GM18511 (cell line): ENCODE measurements around the gene PXT1.
"Not testable (repeated sequence)": the region's sequence is repeated elsewhere in the genome, so short reads cannot be mapped to it uniquely, and the experiment has no call there.

Source experiments
- ATAC-seq: cut with Tn5 transposase; IDR thresholded peaks from one replicate; pipeline ENCODE4 v1.9.1; 2021; ENCODE audit warnings: mild to moderate bottlenecking, moderate library complexity; ENCODE audit not compliant: unreplicated experiment

The PXT1 gene

GRCh38 chr6:36444470-36444869 lies 1.8 kb upstream of the PXT1 start:
- no peak for ATAC-seq

DNA sequence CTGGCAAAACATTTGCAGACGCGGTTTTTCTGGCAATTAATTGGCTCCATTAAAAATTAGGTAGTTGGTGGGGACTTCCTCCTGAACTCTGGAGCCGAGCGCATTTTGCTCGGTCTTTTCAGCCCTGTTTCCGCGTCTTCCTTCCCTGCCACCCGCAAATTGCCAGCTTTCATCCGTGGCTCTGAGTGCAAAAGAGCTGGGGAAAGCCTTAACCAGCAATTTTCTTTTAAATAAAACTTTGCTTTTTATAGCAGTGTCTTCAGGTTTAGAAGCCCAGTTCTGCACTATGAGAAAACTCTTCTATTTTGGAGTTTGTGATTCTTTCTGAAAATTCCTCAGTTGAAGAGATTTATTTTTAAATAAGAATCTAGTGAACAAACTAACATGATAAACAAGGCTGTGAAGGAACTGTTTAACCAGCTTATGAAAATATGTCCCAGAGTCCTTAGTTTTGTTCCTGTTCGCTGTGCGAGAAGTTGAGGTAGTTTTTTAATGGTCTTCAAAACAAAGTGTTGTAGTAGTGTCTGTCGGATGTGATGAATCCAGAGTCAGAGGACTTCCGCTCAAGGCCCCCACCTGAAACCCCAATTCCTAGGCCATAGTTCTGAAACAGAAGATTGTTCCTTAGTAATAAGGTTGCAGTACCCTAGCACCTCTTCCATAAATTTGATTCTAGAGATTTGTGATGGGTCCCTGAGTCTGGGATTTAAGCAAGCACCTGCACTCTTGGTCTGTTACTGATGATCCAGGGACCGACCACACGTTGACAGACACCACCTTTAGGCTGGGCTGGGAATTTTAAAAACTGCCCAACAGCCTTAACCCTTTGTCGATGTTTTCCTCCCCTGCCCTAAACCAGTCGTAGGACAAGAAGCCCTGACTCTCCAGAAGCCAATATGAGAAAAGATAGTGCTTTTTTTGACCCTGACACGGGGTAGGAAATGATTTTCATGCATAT lies 1.1 kb upstream of the PXT1 start:
- no peak for ATAC-seq

DNA sequence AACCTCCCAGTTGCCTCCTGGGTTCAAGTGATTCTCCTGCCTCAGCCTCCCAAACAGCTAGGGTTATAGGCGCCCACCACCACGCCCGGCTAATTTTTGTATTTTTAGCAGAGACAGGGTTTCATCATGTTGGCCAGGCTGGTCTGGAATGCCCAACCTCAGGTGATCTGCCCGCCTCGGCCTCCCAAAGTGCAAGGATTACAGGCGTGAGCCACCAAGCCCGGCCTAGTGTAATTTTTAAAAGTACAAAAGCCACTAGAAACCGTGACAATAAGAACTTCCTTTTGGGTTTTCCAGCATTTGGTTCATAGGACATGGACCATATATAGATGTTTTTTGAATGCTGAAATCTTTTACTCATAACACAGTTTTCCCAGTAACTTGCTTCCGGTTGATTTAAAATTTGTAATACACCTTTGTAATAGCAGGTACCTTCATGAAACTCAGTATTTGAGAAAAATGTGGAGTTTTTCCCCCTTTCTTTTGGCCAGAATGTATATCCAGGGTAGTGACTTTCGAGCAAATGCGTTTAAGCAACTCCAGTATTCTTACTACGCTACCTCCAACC lies 467 bp downstream of the PXT1 start:
- ATAC-seq = no peak

GRCh38 chr6:36441307-36441894 lies 1.3 kb downstream of the PXT1 start:
- ATAC-seq = peak; percentile 52

GRCh38 chr6:36436466-36436865 lies 6.2 kb downstream of the PXT1 start:
- no peak for ATAC-seq

DNA sequence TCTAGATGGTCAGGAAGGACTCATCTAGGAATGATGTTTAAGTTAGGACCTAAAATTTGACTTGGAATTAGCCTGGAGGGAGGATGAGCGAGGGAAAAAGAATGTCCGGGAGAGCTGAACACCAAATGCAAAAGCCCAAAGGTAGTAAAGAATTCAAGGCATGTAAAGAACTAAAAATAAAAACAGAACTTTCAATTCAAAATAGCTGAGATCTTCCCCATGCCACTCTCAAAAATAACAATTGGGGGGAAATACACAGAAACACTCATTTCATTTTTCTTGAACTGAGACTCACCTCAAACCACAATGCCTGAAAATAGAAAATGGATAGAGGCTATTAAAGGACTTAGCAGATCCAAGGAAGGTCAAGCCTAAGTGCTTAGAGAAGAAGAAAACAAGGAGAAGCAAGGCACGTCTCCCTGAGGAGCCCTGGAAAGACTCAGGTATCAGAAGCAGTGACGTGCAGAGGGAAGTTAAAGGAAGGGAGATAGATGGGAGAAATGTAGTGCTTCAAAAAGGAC lies 10.4 kb downstream of the PXT1 start:
- ATAC-seq = no peak

DNA sequence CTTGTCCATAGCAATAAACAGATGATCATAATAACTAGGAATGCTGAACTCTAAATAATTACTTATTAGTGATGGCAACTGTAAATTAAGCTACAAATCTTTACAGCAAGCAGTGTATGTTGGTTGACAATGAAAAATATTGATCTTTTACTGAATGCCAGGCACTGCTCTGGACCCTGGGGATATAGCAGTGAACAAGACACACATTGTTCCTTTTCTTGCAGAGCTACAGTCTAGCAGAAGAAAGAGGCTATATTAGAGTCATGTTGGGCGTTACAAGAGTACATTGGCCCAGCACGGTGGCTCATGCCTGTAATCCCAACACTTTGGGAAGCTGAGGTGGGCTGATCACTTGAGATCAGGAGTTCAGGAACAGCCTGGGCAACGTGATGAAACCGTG lies 11.5 kb downstream of the PXT1 start:
- no peak for ATAC-seq

DNA sequence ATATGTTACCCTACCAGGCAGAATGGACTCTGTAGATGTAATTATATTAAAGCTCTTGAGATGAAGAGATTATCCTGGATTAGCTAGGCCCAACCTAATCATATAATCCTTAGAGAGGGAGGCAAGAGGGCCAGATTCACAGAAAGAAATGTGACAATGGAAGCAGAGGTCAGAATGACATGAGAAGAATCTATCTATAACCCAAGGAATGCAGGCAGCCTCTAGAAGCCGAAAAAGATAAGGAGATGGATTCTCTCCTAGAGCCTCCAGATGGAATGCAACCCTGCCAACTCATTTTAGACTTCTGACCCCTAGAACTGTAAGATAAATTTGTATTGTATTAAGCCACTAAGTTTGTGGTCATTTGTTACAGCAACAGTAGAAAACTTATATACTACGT lies 12.3 kb downstream of the PXT1 start:
- no peak for ATAC-seq

DNA sequence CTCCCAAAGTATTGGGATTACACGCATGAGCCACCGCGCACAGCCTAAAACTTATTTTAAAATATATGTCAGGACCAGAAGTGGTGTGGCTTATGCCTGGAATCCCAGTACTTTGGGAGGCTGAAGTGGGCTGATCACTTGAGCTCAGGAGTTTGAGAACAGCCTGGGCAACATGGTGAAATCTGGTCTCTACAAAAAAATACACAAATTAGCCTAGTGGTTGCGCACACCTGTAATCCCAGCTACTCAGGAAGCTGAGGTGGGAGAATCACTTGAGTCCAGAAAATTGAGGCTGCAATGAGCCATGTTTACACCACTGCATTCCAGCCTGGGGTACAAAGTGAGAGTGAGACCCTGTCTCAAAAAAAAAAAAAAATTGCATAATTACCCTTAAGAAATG lies 13.7 kb downstream of the PXT1 start:
- no peak for ATAC-seq

GRCh38 chr6:36426622-36427021 lies 16.0 kb downstream of the PXT1 start:
- no peak for ATAC-seq

DNA sequence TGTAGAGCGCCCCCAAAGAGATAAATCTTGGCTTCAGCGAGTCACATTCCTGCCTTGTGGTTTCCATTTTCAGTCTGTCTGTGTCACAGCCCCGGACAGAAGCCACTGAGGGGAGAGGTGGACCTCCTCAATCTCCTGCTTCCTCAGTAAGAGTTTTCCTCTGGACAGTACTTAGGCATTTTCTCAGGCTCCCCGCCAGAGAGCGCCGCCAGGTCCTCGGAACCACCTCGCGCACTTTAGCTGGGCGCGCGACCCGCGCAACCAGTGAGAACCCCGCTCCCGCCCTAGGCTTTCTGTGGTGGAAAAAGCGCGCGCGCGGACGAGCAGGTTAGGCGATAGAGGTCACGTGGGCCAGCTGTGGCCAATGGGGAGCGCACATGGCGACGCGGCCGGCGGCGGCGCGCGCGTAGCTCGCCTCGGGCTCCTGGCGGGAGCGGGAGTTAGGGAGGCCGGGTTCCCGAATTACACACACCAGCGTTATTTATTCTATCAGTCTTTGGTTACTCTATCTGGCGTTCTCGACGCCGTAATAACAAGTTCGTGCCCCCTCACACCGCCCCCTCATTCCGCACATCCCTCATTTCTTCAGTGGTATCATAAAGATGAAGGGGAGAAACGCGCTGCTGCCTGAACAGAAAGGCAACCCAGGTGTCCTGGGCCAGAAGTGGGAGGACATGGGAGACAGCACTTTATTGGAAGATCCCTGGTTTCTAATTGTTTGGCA lies 19.4 kb downstream of the PXT1 start:
- ATAC-seq = peak; percentile 96

- ATAC-seq = no peak
Measured at GRCh38 chr6:36422714-36423100, 19.9 kb downstream of the PXT1 start.

- no peak for ATAC-seq
Measured at GRCh38 chr6:36419310-36419709, 23.3 kb downstream of the PXT1 start.

DNA sequence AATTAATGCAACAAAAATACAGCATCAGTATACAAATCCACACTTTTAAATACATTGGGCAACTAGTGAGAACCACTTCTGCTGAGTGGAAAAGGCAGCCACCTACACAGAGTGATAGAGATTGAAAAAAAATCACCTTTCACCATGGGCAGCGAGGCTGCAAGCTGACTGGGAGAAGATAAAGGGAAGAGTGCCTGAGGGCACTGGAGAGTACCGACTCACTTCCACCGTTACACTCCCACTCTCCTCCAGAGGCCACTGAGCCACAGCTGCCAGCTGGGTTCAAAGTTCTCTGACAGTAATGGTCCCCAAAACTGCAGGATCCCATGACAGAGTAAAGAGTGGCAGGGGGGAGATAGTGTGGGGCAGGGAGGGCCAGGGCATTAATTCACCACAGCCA lies 24.1 kb downstream of the PXT1 start:
- ATAC-seq = no peak

DNA sequence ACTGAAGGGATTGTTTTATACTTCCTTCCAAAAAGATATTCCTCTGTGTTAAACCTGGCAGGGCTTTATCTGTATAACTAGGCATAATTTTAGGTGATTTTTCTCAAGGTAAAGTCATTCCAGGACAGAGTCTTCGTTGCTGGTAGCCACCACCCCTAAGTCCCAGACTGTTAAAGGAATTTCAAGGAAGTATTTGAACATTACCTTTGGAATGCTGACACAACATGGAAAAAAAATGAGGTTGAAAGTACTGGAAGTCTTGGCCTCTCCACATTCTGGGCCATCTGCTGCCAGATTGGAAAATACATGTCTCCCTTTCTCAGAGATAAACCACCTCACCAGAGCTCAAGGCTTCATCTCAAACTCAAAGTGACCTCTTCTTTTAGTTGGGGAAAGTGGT lies 28.2 kb downstream of the PXT1 start:
- no peak for ATAC-seq

DNA sequence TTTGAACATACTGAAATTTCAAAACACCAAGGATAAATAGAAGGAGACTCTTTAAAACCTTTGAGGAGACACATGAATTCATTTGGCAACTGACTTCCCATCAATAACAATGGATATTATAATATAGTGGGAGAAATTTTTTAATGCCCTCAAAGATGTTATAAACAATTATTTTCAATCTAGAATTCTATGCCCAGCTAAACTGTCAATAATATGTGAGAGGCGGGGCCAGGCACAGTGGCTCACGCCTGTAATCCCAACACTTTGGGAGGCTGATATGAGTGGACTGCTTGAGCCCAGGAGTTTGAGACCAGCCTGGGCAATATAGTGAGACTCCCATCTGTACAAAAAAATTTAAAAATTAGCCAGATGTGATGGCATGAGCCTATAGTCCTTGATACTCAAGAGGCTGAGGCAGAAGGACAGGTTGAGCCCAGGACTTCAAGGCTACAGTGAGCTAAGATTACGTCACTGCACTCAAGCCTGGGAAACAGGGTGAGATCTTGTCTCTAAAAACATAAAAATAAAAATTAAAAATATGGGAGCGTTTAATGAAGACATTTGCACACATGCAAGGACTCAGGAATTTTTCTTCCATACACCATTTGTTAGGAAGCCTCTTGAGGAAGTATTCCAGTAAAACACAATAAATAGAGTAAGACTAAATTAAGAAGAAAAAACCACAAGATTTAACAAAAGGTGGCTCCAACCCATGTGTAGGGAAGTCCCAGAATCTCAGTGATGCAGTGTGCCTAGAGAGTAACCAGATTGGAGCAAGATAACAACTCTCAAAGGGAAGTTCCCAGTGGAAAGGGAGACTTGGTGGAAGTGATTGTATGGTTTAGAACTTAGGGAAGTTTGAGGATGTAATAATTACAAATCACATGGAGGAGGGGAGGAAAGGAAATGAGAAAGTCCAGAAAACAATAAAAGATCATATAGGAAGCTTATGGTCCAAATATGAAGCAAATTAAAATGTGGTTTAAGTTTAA lies 28.9 kb downstream of the PXT1 start:
- ATAC-seq = no peak

DNA sequence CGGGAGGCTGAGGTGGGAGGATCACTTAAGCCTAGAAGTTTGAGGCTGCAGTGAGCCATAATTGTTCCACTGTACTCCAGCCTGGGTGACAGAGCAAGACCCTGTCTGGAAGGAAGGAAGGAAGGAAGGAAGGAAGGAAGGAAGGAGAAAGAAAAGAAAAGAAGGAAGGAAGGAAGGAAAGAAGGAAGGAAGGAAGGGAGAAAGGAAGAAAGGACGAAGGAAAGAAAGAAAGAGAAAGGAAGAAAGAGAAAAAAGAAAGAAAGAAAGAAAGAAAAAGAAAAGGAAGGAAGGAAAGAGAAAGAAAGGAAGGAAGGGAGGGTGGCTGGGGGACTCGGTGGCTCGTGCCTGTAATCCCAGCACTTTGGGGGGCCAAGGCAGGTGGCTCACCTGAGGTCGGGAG lies 32.9 kb downstream of the PXT1 start:
- not testable (repeated sequence) for ATAC-seq

DNA sequence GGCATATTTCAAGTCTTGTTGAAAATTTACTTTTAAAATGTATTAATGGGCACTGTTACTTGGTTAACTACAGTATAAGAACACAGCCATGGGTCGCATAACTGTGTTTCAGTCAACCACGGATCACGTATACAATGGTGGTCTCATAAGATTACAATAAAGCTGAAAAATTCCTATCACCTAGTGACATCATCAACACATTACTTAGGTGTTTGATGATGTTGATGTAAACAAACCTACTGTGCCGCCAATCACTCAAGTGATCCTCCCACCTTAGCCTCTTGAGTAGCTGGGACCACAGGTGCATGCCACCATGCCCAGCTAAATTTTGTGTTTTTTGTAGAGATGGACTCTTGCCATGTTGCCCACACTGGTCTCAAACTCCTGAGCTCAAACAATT lies 38.5 kb downstream of the PXT1 start:
- no peak for ATAC-seq

GRCh38 chr6:36402481-36402880 lies 40.2 kb downstream of the PXT1 start:
- ATAC-seq = no peak

- ATAC-seq = no peak
Measured at GRCh38 chr6:36399970-36400369, 42.7 kb downstream of the PXT1 start.
